Spinal cord (tissue), 10 donors: ENCODE results near the gene PDE8A. TPM values are rescaled to one million over a fixed set of nuclear protein-coding genes. Genes with fewer than 3 reads are reported as not detected.
"Not testable (repeated sequence)": the region's sequence is repeated elsewhere in the genome, so short reads cannot be mapped to it uniquely, and the experiment has no call there.

Experiments
- DNase-seq, 6 donors: peaks; one replicate each; pipeline versions ENCODE4 v3.0.0 to v3.0.0-alpha.2; 2013 to 2015; ENCODE audit warnings: low spot score in 6 of 6, low read depth in 4 of 6
- H3K27ac ChIP-seq: one replicate; pipeline ENCODE4 v1.5.1; 2013; ENCODE audit warnings: low read depth, low read length, control low read depth
- H3K27me3 ChIP-seq: one replicate; pipeline ENCODE4 v1.6.1; 2013; ENCODE audit warnings: low read length; ENCODE audit not compliant: control insufficient read depth, insufficient read depth
- H3K36me3 ChIP-seq: one replicate; pipeline ENCODE4 v1.6.1; 2013; ENCODE audit warnings: low read length; ENCODE audit not compliant: control insufficient read depth, insufficient read depth
- H3K4me1 ChIP-seq: one replicate; pipeline ENCODE4 v1.6.1; 2013; ENCODE audit warnings: low read length; ENCODE audit not compliant: control insufficient read depth, insufficient read depth
- H3K4me3 ChIP-seq: one replicate; pipeline ENCODE4 v1.5.1; 2013; ENCODE audit warnings: low read depth, low read length, control low read depth
- H3K9me3 ChIP-seq: one replicate; pipeline ENCODE4 v1.6.1; 2013; ENCODE audit warnings: low read length; ENCODE audit not compliant: control insufficient read depth, insufficient read depth
- WGBS: methylation state at CpG from one replicate; pipeline ENCODE4 v1.1.5; 2013; ENCODE audit warnings: missing lambda C conversion rate; ENCODE audit not compliant: insufficient coverage; 5-methylcytosine and 5-hydroxymethylcytosine counted together
- polyA plus RNA-seq, 2 donors: library from polyadenylated mRNA; unstranded; fragments of 120-200 nt; gene quantifications; one replicate each; pipeline ENCODE4 v1.2.1, GENCODE V29; 2013; ENCODE audit not compliant: insufficient read length in 2 of 2
- small RNA-seq: library from RNA; depleted of rRNA; stranded (forward); fragments of <200 nt; gene quantifications from one replicate; pipeline ENCODE3, GENCODE V24; 2014; ENCODE audit warnings: low replicate concordance
- total RNA-seq, 2 donors: library from RNA; depleted of rRNA in 1 of 2; stranded (reverse); fragments of 120-200 nt in 1 of 2; fragments of >200 nt in 1 of 2; gene quantifications; one replicate each; pipeline versions ENCODE4 v1.2.3 to v1.2.4, GENCODE V29; 2013 to 2014
- donor health status: healthy.

Gene PDE8A
- total and polyA plus RNA-seq, 4 donors = 19.9 to 72.9 (median 40.0) TPM

GRCh38 chr15:85178308-85178707, 196.7 kb downstream of the PDE8A start:
- 93% methylated on average over 2 of the region's 4 CpGs for WGBS

DNA sequence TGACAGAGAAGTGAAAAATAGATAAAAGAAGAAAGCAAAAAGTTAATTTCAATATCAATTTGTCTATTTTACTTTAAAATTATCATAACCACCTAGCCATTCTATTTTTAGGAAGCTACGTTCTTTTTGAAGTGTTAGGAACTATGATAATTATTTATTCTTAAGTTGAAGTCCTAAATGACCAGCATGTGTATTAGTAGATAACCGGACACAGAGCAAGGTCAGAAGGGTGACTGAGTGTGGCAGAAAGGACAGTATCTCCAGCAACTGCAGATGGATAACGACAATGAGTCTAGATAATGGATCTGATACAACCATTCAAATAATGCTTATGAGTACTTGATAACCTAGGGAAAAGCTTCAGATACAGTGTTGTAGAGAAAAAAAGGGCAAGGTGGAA, 198.0 kb downstream of the PDE8A start:
- no peaks in the 10 kb centered on the region for H3K9me3 ChIP-seq
- WGBS = no CpG with 5 or more reads among the region's 3 CpGs
- peaks cover 9% of the 10 kb centered on the region for H3K4me1 ChIP-seq
- no peak for DNase-seq
- no peaks in the 10 kb centered on the region for H3K27me3 ChIP-seq
- no peak overlapping the region for H3K4me3 ChIP-seq
- H3K27ac ChIP-seq = no peak overlapping the region
- no peaks in the 10 kb centered on the region for H3K36me3 ChIP-seq

More at GRCh38 chr15:85178308-85178707, 196.7 kb downstream of the PDE8A start:
- peaks cover 9% of the 10 kb centered on the region for H3K4me1 ChIP-seq
- H3K9me3 ChIP-seq = no peaks in the 10 kb centered on the region
- no peak overlapping the region for H3K27ac ChIP-seq
- no peak overlapping the region for H3K4me3 ChIP-seq
- no peak for DNase-seq
- no peaks in the 10 kb centered on the region for H3K36me3 ChIP-seq
- H3K27me3 ChIP-seq = no peaks in the 10 kb centered on the region

- H3K27me3 ChIP-seq, H3K4me3 ChIP-seq, H3K27ac ChIP-seq, H3K9me3 ChIP-seq, H3K4me1 ChIP-seq, DNase-seq, H3K36me3 ChIP-seq: not testable (repeated sequence)
- WGBS = 100% methylated on average over 1 of the region's 11 CpGs
These were observed 203.7 kb downstream of the PDE8A start for GRCh38 chr15:85185350-85185749.

- H3K4me3 ChIP-seq, H3K27me3 ChIP-seq, H3K27ac ChIP-seq, H3K36me3 ChIP-seq, H3K9me3 ChIP-seq, DNase-seq, H3K4me1 ChIP-seq: not testable (repeated sequence)
- 100% methylated on average over 1 of the region's 3 CpGs for WGBS
These were observed 206.5 kb downstream of the PDE8A start for GRCh38 chr15:85188171-85188577.

Small RNAs within 50 kb of the gene (small RNA-seq; reads per million reads assigned to genes)
- not detected for gene AC044860.2
- not detected for gene RNU6-339P
- not detected for gene RNU6-796P

Other genes starting within 250 kb of the PDE8A start
- 10 to 100 TPM; 10.2 to 14.1 TPM for gene ZNF592, start 233.3 kb upstream of the PDE8A start, total RNA-seq
- gene ZNF592, start 233.3 kb upstream of the PDE8A start, polyA plus RNA-seq = 10 to 100 TPM; 29.4 to 29.5 TPM
- gene ALPK3, start 164.5 kb upstream of the PDE8A start, total RNA-seq = 1 to 10 TPM; 5.8 to 6.2 TPM
- 1 to 10 TPM; 6.6 to 8.7 TPM for gene ALPK3, start 164.5 kb upstream of the PDE8A start, polyA plus RNA-seq
- gene SLC28A1, start 97.2 kb upstream of the PDE8A start, total RNA-seq = under 1 TPM; 0.20 to 0.22 TPM
- gene SLC28A1, start 97.2 kb upstream of the PDE8A start, polyA plus RNA-seq = under 1 TPM; 0.13 to 0.21 TPM